ENCODE measurements around the gene GABRB3. TPM values are rescaled to one million over a fixed set of nuclear protein-coding genes. Genes with fewer than 3 reads are reported as not detected.
"Not testable (repeated sequence)": the region's sequence is repeated elsewhere in the genome, so short reads cannot be mapped to it uniquely, and the experiment has no call there.

GABRB3 gene
- total RNA-seq, 1 donor from 2014 or later, result not detected

GRCh38 chr15:26721232-26721967 lies 51.5 kb downstream of the GABRB3 start:
- H3K36me3 ChIP-seq, result no peaks in the 10 kb centered on the region
- H3K4me3 ChIP-seq, result no peak overlapping the region
- H3K9me3 ChIP-seq, result no peaks in the 10 kb centered on the region
- intact Hi-C loops (cut with DNase I), result no loop called here
- DNase-seq (ENCODE audit: low spot score in 2 of 2), result no peak
- no peak overlapping the region for H3K27ac ChIP-seq
- no peaks in the 10 kb centered on the region for H3K27me3 ChIP-seq
- no peak for TF ChIP-seq CTCF (IDR thresholded peaks at IDR 0.05)
- no peaks in the 10 kb centered on the region for H3K4me1 ChIP-seq

GRCh38 chr15:26720546-26720945 lies 52.3 kb downstream of the GABRB3 start:
- H3K36me3 ChIP-seq, result no peaks in the 10 kb centered on the region
- no peak for DNase-seq (ENCODE audit: low spot score in 2 of 2)
- H3K4me1 ChIP-seq, result no peaks in the 10 kb centered on the region
- H3K27me3 ChIP-seq, result no peaks in the 10 kb centered on the region
- H3K4me3 ChIP-seq, result no peak overlapping the region
- no peak for TF ChIP-seq CTCF (IDR thresholded peaks at IDR 0.05)
- H3K9me3 ChIP-seq, result no peaks in the 10 kb centered on the region
- H3K27ac ChIP-seq, result no peak overlapping the region
- intact Hi-C loops (cut with DNase I), result no loop called here

- H3K36me3 ChIP-seq; H3K9me3 ChIP-seq; H3K4me1 ChIP-seq; DNase-seq (ENCODE audit: low spot score in 2 of 2); H3K27ac ChIP-seq; intact Hi-C loops (cut with DNase I); H3K27me3 ChIP-seq; H3K4me3 ChIP-seq: not testable (repeated sequence)
Measured at GRCh38 chr15:26719866-26720265, 53.0 kb downstream of the GABRB3 start.

- no peak overlapping the region for H3K27ac ChIP-seq
- no peaks in the 10 kb centered on the region for H3K36me3 ChIP-seq
- H3K9me3 ChIP-seq, result no peaks in the 10 kb centered on the region
- TF ChIP-seq CTCF (IDR thresholded peaks at IDR 0.05), result no peak
- no peak for DNase-seq (ENCODE audit: low spot score in 2 of 2)
- no peak overlapping the region for H3K4me3 ChIP-seq
- intact Hi-C loops (cut with DNase I), result no loop called here
- no peaks in the 10 kb centered on the region for H3K4me1 ChIP-seq
- H3K27me3 ChIP-seq, result no peaks in the 10 kb centered on the region
Measured at GRCh38 chr15:26716069-26716468, 56.8 kb downstream of the GABRB3 start.

GRCh38 chr15:26713498-26713897 lies 59.4 kb downstream of the GABRB3 start:
- H3K4me3 ChIP-seq, result no peak overlapping the region
- no peak for TF ChIP-seq CTCF (IDR thresholded peaks at IDR 0.05)
- no peak overlapping the region for H3K27ac ChIP-seq
- DNase-seq (ENCODE audit: low spot score in 2 of 2), result no peak
- no peaks in the 10 kb centered on the region for H3K4me1 ChIP-seq
- no peaks in the 10 kb centered on the region for H3K36me3 ChIP-seq
- no peaks in the 10 kb centered on the region for H3K27me3 ChIP-seq
- H3K9me3 ChIP-seq, result no peaks in the 10 kb centered on the region
- intact Hi-C loops (cut with DNase I), result no loop called here

- intact Hi-C loops (cut with DNase I), result no loop called here
- no peak for DNase-seq (ENCODE audit: low spot score in 2 of 2)
- Histone ChIP-seq H3K27ac (no peak overlapping the region), H3K4me1 (no peaks in the 10 kb centered on the region), H3K27me3 (no peaks in the 10 kb centered on the region), H3K4me3 (no peak overlapping the region), H3K36me3 (no peaks in the 10 kb centered on the region), H3K9me3 (no peaks in the 10 kb centered on the region)
- no peak for TF ChIP-seq CTCF (IDR thresholded peaks at IDR 0.05)
Measured at GRCh38 chr15:26712335-26712734, 60.5 kb downstream of the GABRB3 start.
